ENCODE measurements around the gene VSTM5. TPM values are rescaled to one million over a fixed set of nuclear protein-coding genes. Genes with fewer than 3 reads are reported as not detected.
A peak's percentile ranks its signal among the peaks of the same experiment; 100 is the strongest.
"Not testable (repeated sequence)": the region's sequence is repeated elsewhere in the genome, so short reads cannot be mapped to it uniquely, and the experiment has no call there.

The VSTM5 gene
- total RNA-seq, 1 donor from 2014 or later, result 1.2 TPM

- FAIRE-seq, result no peak
- no peak for DNase-seq (ENCODE audit: low spot score in 2 of 2)
Observed at GRCh38 chr11:93801366-93801765, 49.1 kb downstream of the VSTM5 start.

DNA sequence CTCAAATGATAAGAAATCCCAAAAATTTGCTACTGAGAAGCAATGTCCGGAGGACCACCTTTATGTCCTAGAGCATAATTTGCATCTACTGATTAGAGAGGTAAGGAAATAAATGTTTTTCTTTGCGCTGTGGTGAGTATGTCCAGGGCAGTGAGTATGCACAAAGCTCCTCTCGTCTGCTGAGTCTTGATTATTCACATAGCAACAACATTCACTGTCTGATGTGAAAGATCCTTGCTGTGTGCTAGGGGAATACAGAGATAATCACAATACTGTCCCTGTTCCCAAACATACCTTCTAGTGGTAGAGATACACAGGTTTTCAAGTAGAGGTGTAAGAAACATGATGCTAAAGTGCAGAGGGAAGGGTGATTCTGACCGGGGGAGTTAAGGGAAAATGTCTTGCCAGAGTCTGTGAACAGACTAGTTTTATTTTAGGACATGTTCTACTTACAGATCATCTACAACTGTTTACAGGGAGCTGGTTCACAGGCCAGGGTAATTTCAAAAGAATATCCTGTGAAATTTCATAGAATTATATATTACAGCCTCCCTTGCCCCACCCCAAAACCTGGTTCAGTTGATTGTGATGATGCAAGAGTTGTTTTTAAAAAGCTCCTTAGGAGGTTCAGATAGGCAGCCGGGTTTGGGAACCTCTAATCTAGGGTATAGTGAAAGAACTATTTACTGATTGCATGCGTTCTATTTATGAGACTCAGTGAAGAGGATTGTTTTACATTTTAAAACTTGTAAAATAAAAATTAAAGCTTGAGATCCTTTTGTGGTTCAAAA, 53.8 kb downstream of the VSTM5 start:
- no peak for DNase-seq (ENCODE audit: low spot score in 2 of 2)
- FAIRE-seq, result no peak

GRCh38 chr11:93791493-93791892, 58.9 kb downstream of the VSTM5 start:
- FAIRE-seq (no peak), DNase-seq (ENCODE audit: low spot score in 2 of 2) (no peak)

DNA sequence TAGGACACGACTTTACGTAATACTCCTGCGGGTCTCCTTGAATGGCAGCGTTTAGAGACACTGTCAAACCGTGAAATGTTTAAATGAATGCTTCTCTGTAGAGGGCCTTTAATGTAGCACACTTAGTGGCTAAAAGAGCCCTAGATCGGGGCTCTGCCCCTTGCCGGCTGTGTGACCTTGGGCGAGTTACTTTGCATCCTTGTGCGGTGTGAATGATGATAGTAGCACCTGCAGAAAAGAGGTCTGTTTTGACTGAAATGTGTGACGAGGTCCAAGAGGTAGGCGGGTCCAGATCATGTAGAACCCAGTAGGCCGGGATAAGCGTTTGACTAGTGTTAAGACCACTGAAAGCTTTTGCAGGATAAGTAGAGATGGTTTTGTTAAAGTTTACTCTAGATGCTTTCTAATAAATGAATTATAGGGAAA, 65.5 kb downstream of the VSTM5 start:
- no peak for DNase-seq (ENCODE audit: low spot score in 2 of 2)
- no peak for FAIRE-seq

DNA sequence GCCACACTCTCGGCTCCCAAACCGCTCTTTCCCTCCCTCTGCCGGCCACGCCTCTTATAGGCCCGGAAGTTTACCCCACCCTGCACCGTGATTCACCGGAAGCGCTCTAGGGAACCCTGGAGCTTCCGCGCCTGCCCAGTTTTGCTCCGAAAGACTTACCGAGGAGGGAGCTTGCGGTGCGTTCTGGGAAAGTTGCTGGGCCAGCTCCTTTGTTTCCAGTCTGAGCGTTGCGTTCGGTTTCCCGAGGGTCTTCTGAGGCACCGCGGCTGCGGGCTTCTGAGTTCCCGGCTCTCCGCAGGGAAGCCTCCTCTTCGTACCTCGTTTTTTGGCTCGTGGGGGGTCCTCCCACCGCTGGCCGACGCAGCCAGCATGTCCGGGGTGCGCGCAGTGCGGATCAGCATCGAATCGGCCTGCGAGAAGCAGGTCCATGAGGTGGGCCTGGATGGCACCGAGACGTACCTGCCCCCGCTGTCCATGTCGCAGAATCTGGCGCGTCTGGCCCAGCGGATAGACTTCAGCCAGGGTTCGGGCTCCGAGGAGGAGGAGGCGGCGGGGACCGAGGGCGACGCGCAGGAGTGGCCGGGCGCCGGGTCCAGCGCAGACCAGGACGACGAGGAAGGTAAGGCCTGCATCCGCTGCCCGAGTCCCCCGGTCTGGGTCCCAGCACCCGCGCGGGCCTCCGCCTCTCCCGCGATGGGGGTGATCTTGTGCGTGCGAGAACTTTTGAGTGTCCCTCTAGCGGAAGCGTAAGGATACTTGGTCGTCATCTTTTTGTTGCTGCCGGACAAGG, 66.1 kb downstream of the VSTM5 start, which contains the start of gene MED17:
Gene MED17, plus strand, starts transcription at position 138 of the 790 bp plus-strand sequence. Its CDS starts 232 bp downstream, at position 370.
- DNase-seq (ENCODE audit: low spot score in 2 of 2) (peak; percentile 88 to 93), FAIRE-seq (no peak)

DNA sequence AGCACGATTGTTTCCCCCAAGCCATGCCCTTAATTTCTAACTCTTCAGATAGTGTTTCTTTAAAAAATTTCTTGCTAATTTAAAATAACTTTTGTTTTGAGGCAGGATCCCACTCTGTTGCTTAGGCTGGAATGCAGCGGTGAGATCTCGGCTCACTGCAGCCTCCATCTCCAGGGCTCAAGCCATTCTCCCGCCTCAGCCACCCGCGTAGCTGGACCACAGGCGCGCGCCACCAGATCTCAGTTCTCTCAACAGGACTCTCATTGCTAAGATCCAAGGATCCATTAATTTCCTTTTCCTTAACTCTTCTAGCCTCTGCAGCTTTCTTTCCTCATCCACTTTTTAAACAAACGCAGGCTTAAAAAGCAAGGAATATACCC, 66.7 kb downstream of the VSTM5 start:
- FAIRE-seq (no peak), DNase-seq (ENCODE audit: low spot score in 2 of 2) (no peak)

DNA sequence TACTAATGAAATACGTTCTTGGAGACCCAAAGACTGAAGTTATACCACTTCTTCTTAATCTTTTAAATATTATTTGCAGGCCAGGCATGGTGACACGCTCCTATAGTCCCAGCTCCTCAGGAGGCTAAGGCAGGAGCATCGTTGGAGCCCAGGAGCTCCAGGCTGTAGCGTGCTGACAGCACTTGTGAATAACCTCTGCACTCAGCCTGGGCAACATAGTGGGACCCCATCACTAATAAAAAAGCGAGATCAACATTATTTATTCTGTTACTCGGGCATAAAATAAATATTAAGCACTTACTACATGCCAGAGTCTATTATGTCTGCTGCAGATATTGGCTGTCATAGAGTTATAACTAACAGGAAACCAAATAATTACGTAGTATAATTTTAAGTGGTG, 67.1 kb downstream of the VSTM5 start:
- FAIRE-seq, result no peak
- DNase-seq (ENCODE audit: low spot score in 2 of 2), result no peak

GRCh38 chr11:93775289-93775688, 75.1 kb downstream of the VSTM5 start:
- FAIRE-seq (no peak), DNase-seq (ENCODE audit: low spot score in 2 of 2) (no peak)

DNA sequence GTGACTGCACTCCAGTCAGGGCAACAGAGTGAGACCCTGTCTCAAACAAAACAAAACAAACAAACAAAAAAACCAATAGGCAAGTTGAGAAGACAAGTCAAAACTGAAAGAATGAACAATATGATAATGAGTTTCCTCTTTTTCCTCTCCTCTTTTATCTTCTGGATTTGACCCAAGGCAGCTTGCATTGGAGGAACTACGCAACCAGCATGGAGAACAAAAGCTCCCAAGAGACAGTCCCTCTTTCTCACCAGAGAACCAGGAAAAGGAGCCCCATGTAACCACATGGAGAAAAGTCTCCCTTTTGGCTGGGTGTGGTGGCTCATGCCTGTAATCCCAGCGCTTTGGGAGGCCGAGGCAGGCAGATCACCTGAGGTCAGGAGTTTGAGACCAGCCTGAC, 75.9 kb downstream of the VSTM5 start:
- not testable (repeated sequence) for FAIRE-seq; DNase-seq (ENCODE audit: low spot score in 2 of 2)

- FAIRE-seq (no peak), DNase-seq (ENCODE audit: low spot score in 2 of 2) (no peak)
Observed at GRCh38 chr11:93773601-93774200, 76.7 kb downstream of the VSTM5 start.

DNA sequence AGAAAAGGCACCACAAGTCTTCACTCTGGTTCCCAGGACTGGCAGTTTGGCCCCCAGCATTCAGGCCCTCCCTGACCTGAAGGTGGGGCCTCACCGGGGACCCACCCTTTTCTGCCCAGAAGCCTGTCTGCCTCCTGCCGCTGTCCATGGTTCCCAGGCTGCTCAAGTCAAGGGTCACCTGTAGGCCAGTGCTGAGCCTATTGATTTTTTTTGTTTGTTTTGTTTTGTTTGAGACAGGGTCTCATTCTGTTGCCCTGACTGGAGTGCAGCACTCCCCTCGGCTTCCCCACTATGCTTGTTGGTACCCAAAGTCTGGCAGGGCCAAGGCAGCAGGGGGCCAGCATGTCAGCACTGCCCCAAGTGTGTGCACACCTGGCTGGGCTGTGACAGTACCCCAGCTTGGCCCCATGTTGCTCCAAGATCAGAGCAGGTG, 77.4 kb downstream of the VSTM5 start:
- no peak for DNase-seq (ENCODE audit: low spot score in 2 of 2)
- FAIRE-seq, result no peak

GRCh38 chr11:93772123-93772522, 78.3 kb downstream of the VSTM5 start:
- FAIRE-seq (no peak), DNase-seq (ENCODE audit: low spot score in 2 of 2) (no peak)

- DNase-seq (ENCODE audit: low spot score in 2 of 2), result no peak
- no peak for FAIRE-seq
Observed at GRCh38 chr11:93770160-93770559, 80.3 kb downstream of the VSTM5 start.

Small RNA genes within 50 kb of the gene (small RNA-seq; reads per million reads assigned to genes)
- gene RF00019, result not detected

Other genes starting within 250 kb of the VSTM5 start
- 36.3 TPM for gene CEP295, start 188.9 kb downstream of the VSTM5 start, total RNA-seq
- 134 TPM for gene TAF1D, start 109.1 kb downstream of the VSTM5 start, total RNA-seq
- gene C11orf54, start 108.9 kb downstream of the VSTM5 start, total RNA-seq, result 37.5 TPM
- 71.3 TPM for gene MED17, start 66.3 kb downstream of the VSTM5 start, total RNA-seq
- gene HEPHL1, start 170.7 kb upstream of the VSTM5 start, total RNA-seq, result not detected

All from frontal cortex (tissue), 4 donors.